Measurements from ENCODE around the gene TREML1.

The TREML1 gene

GRCh38 chr6:41177695-41178094, 23.5 kb upstream of the TREML1 start:
- DNase-seq (ENCODE audit: low spot score): no peak

- DNase-seq (ENCODE audit: low spot score): no peak
These were observed 23.1 kb upstream of the TREML1 start for GRCh38 chr6:41177287-41177686.

- DNase-seq (ENCODE audit: low spot score): no peak
These were observed 22.0 kb upstream of the TREML1 start for GRCh38 chr6:41176189-41176588.

GRCh38 chr6:41175084-41175483, 20.9 kb upstream of the TREML1 start:
- DNase-seq (ENCODE audit: low spot score): no peak

GRCh38 chr6:41174610-41175009, 20.5 kb upstream of the TREML1 start:
- DNase-seq (ENCODE audit: low spot score): no peak

DNA sequence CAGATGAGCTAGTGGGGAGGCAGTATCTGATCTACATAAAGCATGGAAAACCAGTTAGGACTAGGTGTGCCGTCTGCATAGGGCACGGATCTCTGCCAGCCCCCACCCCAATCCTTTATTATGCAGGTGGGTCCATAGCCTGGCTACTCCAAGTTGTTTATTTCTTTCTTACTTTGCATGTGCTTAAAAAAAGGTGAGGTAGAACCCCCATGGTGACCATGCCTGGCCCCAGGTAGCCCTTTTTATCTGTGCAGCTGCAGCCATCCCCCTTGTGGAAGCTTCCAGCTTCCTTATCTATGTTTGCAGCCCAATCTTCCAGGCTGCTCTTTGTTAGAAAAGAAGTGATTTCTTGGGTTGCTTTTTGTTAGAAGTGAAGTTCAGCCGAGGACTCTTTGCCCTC, 17.8 kb upstream of the TREML1 start:
- DNase-seq (ENCODE audit: low spot score): no peak

- DNase-seq (ENCODE audit: low spot score): no peak
These were observed 16.5 kb upstream of the TREML1 start for GRCh38 chr6:41170547-41171160.

DNA sequence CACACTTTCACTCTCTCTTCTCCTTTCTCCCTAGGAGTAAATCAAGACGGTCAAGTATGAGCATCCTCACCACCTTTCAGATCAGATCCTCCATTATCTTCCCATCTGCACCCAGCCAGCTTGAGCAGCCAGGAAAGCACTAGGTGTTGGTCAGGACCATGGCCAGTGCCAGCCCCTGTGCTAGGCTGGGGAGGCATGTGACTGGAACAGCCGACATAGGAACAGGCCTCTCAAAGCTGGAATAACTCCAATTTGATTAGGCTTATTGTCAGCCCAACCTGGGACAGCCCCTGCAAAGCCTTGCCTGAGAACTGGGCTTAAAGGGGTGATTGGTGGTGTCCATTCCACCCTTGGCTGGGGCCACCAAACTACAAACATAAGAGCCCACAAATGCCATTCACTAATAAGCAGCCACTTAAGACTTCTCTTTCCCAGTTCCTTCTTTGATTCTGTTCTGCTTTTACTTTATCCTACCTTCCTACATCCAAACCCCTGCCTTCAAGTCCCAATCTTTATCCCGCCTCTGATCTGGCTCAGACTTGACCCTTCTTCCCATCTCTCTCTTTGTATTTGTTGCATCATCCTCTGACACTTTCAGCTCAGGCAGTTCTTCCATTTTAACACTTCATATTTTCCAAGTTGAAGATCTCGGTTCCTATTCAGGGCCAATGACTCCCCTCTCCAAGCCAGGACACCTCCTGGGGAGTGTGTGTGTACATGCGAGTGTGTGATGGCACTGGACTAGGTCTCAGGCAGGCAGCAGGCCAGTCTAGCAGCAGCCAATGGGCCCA, 13.2 kb upstream of the TREML1 start:
- peak; percentile 15 for DNase-seq (ENCODE audit: low spot score)

DNA sequence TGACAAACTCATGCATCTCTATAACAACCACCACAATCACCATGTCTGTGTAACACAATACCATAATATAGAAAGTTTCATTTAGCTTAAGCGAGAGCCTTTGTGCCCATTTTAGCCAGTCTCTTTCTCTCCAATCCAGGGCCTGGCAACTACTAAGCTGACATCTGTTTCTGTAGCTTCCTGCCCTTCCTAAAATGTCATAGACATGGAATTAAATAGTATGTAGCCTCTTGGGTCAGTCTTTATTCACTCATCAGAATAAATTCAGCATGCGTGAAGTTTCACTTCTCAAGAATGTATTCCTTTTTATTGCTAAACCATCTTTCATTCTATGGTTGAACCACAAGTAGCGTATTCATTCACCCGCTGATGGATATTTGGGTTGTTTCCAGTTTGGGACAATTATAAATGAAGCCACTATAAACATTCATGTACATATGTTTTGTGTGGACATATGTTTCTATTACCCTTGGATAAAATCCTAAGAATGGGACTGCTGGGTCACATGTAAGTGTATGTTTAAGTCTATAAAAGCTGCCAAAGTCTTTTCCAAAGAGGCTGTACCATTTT, 10.5 kb upstream of the TREML1 start:
- DNase-seq (ENCODE audit: low spot score): no peak

- DNase-seq (ENCODE audit: low spot score): no peak
These were observed 9.2 kb upstream of the TREML1 start for GRCh38 chr6:41163419-41163717.

DNA sequence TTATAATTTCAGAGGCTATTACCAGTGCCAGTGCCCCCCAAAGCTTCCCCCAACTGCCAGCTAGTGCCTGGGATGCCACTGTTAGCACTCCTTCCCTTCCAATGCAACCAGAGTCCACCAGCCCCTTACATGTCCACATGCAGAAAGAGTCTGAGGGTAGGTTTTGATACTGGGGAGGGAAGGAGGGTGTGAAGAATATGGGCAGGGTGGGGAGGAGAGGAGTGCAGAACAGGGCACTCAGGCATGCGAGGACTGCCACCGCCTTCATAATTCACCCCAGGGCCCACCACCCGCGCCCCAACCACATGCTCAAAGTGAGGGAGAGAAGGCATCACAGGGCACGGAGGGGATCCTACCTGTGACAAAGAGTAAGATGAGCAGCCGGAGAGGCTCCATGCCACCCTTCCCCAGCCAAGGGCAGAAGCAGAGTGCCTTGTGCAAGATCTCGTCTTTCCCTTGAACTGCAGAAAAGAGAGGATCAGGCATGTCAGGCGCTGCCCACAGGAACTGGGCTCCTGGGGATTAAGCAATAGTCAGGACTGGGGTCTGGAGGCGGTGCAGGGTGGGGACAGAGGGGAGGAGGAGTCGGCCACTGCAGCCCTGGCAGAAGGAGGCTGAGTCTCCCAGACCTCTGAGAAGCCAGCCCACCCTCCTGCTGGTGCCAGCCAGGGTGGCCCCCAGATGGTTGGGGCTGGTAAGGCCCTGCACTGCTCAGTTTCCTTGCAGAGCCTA, 8.7 kb upstream of the TREML1 start, which contains the start of gene TREM2:
TREM2 (minus strand) TSS at position 430 of the 732 bp plus-strand sequence; CDS start at position 396, 34 bp downstream.
- no peak for DNase-seq (ENCODE audit: low spot score)

DNA sequence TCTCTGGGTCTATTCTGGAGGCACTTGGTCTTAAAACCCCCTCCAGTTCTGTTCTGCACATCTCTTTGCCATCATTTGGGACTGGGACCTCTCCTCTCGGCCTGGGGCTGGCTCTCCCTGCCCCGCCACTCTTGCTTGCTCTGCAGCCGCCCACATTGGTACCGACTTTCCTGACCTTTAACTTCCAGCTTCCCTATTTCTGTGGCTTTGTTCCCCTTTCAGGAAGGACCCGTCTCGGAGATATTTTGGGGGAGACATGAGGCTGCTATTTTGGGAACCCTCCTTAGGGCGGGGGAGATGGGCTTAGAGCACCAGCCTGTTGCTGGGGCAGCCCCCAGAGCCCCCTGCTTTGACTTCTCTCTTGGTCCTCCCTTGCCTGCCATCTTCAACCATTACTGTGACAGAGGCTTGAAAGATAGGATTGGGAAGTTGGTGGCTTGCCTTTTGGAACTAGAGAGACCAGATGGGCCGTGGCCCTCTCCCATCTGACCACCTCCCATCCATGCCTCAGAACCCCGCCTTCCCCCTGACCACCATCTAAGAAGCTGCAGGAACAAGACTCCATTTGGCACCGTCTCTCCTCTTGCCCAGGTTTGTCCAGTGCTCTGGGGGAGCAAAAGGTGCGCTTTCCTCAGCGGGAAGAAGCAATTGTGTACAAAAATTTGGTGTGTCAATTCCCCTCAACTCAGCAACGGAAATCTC, 7.9 kb upstream of the TREML1 start:
- DNase-seq (ENCODE audit: low spot score): no peak

GRCh38 chr6:41161380-41161779, 7.2 kb upstream of the TREML1 start:
- DNase-seq (ENCODE audit: low spot score): no peak

DNA sequence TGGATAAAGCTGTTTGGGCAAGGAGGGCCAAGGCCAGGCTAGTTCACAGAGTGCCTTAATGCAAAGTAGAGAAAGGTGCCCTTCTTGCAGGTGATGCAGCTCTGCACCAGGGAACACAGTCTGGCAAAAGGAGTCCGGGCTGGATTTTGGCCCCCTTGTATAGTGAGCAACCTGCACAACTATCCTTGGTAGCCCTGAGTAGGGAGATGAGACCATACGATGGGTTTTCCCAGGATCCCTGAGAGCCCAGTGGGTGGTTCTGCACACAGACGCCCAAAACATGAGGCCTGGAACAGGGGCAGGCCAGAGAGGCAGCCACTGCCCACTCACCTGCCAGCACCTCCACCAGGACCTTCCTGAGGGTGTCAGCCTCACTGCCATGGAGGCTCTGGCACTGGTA, 6.8 kb upstream of the TREML1 start:
- DNase-seq (ENCODE audit: low spot score): no peak

DNA sequence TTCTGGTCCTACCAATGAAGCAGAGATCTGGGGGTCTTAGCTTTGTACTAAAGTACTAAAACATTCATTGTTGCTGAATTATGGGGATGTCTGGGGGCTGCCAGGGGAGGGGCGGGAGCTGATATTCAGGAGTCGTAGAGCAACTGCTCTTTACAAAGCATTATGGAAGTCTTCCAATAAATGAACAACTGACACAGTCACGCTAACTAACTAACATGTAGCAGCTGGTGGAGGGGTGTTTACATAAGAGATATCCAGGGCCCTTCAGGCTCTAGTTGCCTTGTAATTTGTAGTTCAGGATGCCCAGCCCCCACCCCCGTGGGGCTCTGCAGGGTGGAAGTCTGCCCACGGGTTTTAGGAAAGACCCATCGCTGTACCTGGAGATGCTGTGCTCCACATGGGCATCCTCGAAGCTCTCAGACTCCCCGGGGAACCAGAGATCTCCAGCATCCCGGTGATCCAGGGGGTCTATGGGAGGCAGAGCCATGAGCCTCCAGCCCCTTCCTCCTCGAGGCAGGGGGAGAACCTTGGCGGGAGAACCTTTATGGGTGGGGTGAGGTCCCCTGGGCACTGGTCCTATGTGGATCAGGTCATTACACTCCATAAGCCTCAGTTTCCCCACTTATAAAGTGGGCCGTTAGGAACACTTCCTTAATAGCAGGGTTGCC, 5.4 kb upstream of the TREML1 start:
- no peak for DNase-seq (ENCODE audit: low spot score)

DNA sequence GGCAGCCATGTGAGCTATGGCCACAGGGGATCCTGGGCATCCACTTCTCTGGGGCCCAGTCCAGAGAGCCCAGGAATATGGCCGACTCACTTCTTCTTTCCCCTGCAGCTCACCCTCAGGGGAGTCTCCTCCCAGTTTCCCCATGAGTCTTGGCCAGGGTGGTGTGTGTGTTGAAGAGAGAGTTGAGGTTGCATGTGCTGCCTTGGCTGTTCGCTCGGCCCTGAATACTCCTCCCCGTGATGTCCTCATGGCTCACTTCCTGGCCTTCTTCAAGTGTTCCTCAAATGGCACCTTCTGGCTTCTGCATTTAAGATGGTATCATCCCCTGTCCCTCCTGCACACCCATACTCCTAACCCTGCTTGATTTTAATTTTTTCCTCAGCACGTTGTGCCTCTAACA, 3.2 kb upstream of the TREML1 start:
- no peak for DNase-seq (ENCODE audit: low spot score)

DNA sequence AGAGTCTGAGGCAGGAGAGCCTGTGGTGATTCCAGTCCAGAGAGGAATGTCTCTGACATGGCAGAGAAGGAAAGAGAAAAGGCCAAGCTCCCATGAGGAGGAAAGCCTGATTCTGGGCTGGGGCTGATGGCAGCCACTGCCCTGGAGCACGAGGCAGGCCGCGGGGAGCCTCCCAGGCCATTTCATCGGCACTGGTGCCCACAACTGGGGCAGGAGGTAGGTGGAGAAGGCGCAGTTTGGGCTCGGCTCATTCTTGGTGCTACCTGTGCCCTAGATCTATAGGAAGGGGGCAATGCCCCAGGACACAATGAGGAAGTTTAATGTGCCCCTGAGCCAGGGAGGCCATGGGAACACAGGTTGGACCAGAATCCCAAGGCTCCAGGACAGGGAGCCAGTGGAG, 2.6 kb upstream of the TREML1 start:
- DNase-seq (ENCODE audit: low spot score): no peak

GRCh38 chr6:41156001-41156400, 1.9 kb upstream of the TREML1 start:
- DNase-seq (ENCODE audit: low spot score): no peak

GRCh38 chr6:41155132-41155805, 1.1 kb upstream of the TREML1 start:
- no peak for DNase-seq (ENCODE audit: low spot score)

DNA sequence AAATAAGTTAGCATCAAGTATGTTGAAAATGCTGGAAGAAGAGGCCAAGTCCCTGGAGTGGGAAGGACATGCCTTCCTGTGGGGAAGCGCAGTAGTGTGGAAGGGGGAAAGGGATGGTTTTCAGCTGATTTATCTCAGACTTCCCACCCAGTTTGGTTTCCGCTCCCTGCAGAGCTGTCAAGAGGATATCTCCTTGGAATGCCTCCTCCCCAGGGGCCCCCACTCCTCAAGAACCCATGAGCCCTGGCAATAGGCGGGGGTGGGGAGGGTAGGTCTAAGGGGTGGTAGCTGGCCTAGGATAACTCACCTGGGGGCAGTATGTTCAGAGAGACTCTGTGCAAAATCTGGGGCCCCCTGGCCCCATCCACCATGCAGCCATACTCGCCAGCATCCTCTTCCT, 696 bp downstream of the TREML1 start:
- DNase-seq (ENCODE audit: low spot score): no peak

DNA sequence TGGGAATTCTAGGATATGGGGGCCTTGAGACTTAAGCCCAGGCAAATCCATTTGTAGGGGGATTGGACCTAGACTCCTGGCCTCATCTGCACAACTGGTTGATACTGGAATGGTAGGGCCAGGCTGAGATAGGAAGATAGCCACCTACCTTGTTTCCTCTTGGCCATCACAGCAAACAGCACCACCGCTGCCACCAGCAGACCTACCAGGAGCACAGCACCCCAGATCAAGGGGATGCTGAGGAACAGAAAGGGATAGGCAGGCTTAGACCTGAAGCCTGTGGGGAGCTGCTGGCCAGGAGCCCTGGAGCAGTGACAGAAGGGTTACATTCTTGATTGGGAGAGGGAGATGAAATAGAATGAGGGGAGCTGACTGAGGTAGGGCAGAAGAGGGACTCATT, 3.5 kb downstream of the TREML1 start:
- no peak for DNase-seq (ENCODE audit: low spot score)

All from COLO829 (cell line).